Thyroid gland (tissue), 4 donors: ENCODE data around the gene WDR27.

Experiments
- CTCF ChIP-seq, 6 experiments: fragments of 200-600 bp in 3 of 6; fragments of 450-650 bp in 3 of 6; sonication (generic) in 3 of 6; IDR thresholded peaks; one replicate each; pipeline ENCODE4 v1.5.1; 2016 to 2019; ENCODE audit warnings: antibody characterized with exemption in 6 of 6, mild to moderate bottlenecking in 2 of 6, inconsistent platforms in 1 of 6, moderate library complexity in 1 of 6
- POLR2A ChIP-seq, 2 donors: fragments of 450-650 bp; IDR thresholded peaks; one replicate each; pipeline ENCODE4 v1.6.1; 2017; ENCODE audit warnings: antibody characterized with exemption in 2 of 2, mild to moderate bottlenecking in 2 of 2, moderate library complexity in 1 of 2

GRCh38 chr6:169571123-169571962, 130.5 kb downstream of the WDR27 start:
- TF ChIP-seq CTCF (IDR thresholded peaks at IDR 0.05): no peak
- TF ChIP-seq POLR2A (IDR thresholded peaks at IDR 0.05): no peak
